NT2/D1 (cell line): Measurements from ENCODE around the gene FAM171A1.
"Not testable (repeated sequence)": the region's sequence is repeated elsewhere in the genome, so short reads cannot be mapped to it uniquely, and the experiment has no call there.

Experiments used
- DNase-seq: peaks from one replicate; pipeline ENCODE4 v3.0.0-alpha.2; 2011; ENCODE audit warnings: low read depth, low spot score
- H3K27me3 ChIP-seq: 2 replicates; pipeline ENCODE4 v1.6.0; 2011; ENCODE audit warnings: mild to moderate bottlenecking; ENCODE audit not compliant: insufficient read length, insufficient read depth
- H3K36me3 ChIP-seq: 2 replicates; pipeline ENCODE4 v1.6.1; 2011; ENCODE audit warnings: mild to moderate bottlenecking, low read length, mixed read lengths; ENCODE audit not compliant: insufficient read depth, insufficient read length
- H3K4me1 ChIP-seq: 2 replicates; pipeline ENCODE4 v1.5.1; 2011; ENCODE audit not compliant: insufficient read depth, insufficient read length
- H3K4me3 ChIP-seq: 2 replicates; pipeline ENCODE4 v1.5.1; 2011; ENCODE audit warnings: low read depth; ENCODE audit not compliant: insufficient read length
- H3K9ac ChIP-seq: 2 replicates; pipeline ENCODE4 v1.6.0; 2011; ENCODE audit warnings: low read depth; ENCODE audit not compliant: insufficient read length
- H3K9me3 ChIP-seq: 2 replicates; pipeline ENCODE4 v1.5.1; 2011; ENCODE audit warnings: mild to moderate bottlenecking, low read length; ENCODE audit not compliant: insufficient read depth
- SUZ12 ChIP-seq: IDR thresholded peaks from 2 replicates; pipeline ENCODE4 v1.6.1; 2011; ENCODE audit not compliant: insufficient read length, insufficient read depth; ENCODE audit errors: extremely low read depth
- YY1 ChIP-seq: IDR thresholded peaks from 2 replicates; pipeline ENCODE4 v1.6.1; 2011; ENCODE audit not compliant: insufficient read length, insufficient read depth
- ZNF274 ChIP-seq: IDR thresholded peaks from 2 replicates; pipeline ENCODE4 v1.6.1; 2011; ENCODE audit warnings: mild to moderate bottlenecking, low read depth, low read length

FAM171A1 gene

GRCh38 chr10:15214237-15214636 is 156.9 kb downstream of the FAM171A1 start:
- DNase-seq, result no peak
- H3K4me1 ChIP-seq, result no peaks in the 10 kb centered on the region
- H3K27me3 ChIP-seq, result no peaks in the 10 kb centered on the region
- no peaks in the 10 kb centered on the region for H3K9me3 ChIP-seq
- peaks cover 50% of the 10 kb centered on the region for H3K36me3 ChIP-seq
- H3K4me3 ChIP-seq, result no peak overlapping the region
- no peak for TF ChIP-seq SUZ12
- no peak for TF ChIP-seq YY1
- TF ChIP-seq ZNF274, result no peak
- no peak overlapping the region for H3K9ac ChIP-seq

GRCh38 chr10:15213461-15213861 is 157.6 kb downstream of the FAM171A1 start:
- Histone ChIP-seq H3K36me3 (peaks cover 50% of the 10 kb centered on the region), H3K4me1 (no peaks in the 10 kb centered on the region), H3K4me3 (no peak overlapping the region), H3K9ac (no peak overlapping the region), H3K9me3 (no peaks in the 10 kb centered on the region), H3K27me3 (no peaks in the 10 kb centered on the region)
- TF ChIP-seq SUZ12 (no peak), YY1 (no peak), ZNF274 (no peak)
- no peak for DNase-seq

- H3K4me1 ChIP-seq, result no peaks in the 10 kb centered on the region
- no peak overlapping the region for H3K4me3 ChIP-seq
- H3K36me3 ChIP-seq, result peaks cover 59% of the 10 kb centered on the region
- no peaks in the 10 kb centered on the region for H3K27me3 ChIP-seq
- H3K9ac ChIP-seq, result no peak overlapping the region
- H3K9me3 ChIP-seq, result no peaks in the 10 kb centered on the region
- no peak for TF ChIP-seq YY1
- no peak for TF ChIP-seq ZNF274
- no peak for TF ChIP-seq SUZ12
- DNase-seq, result no peak
These were observed 159.6 kb downstream of the FAM171A1 start for GRCh38 chr10:15211464-15211979.

- no peaks in the 10 kb centered on the region for H3K4me1 ChIP-seq
- TF ChIP-seq YY1 (no peak), SUZ12 (no peak), ZNF274 (no peak)
These were observed 160.6 kb downstream of the FAM171A1 start for GRCh38 chr10:15210521-15210920.

GRCh38 chr10:15209827-15210509 is 161.1 kb downstream of the FAM171A1 start:
- DNase-seq, result peak; percentile 56
- H3K27me3 ChIP-seq, result no peaks in the 10 kb centered on the region
- no peaks in the 10 kb centered on the region for H3K9me3 ChIP-seq
- no peak overlapping the region for H3K4me3 ChIP-seq
- no peaks in the 10 kb centered on the region for H3K4me1 ChIP-seq
- no peak for TF ChIP-seq ZNF274
- no peak for TF ChIP-seq SUZ12
- TF ChIP-seq YY1, result no peak
- H3K9ac ChIP-seq, result no peak overlapping the region
- peaks cover 61% of the 10 kb centered on the region for H3K36me3 ChIP-seq

More at GRCh38 chr10:15210521-15210920, 160.6 kb downstream of the FAM171A1 start:
- no peak for DNase-seq
- Histone ChIP-seq H3K36me3 (peaks cover 61% of the 10 kb centered on the region), H3K9me3 (no peaks in the 10 kb centered on the region), H3K9ac (no peak overlapping the region), H3K4me3 (no peak overlapping the region), H3K27me3 (no peaks in the 10 kb centered on the region)

- TF ChIP-seq ZNF274 (no peak), SUZ12 (no peak), YY1 (no peak)
- DNase-seq, result no peak
- no peak overlapping the region for H3K9ac ChIP-seq
- H3K4me1 ChIP-seq, result no peaks in the 10 kb centered on the region
- no peak overlapping the region for H3K4me3 ChIP-seq
- no peaks in the 10 kb centered on the region for H3K9me3 ChIP-seq
- no peaks in the 10 kb centered on the region for H3K27me3 ChIP-seq
- peaks cover 44% of the 10 kb centered on the region for H3K36me3 ChIP-seq
These were observed 162.9 kb downstream of the FAM171A1 start for GRCh38 chr10:15208221-15208620.

- H3K4me1 ChIP-seq, H3K4me3 ChIP-seq, DNase-seq, H3K9ac ChIP-seq, H3K27me3 ChIP-seq, H3K9me3 ChIP-seq: not testable (repeated sequence)
- peaks cover 36% of the 10 kb centered on the region for H3K36me3 ChIP-seq
These were observed 163.7 kb downstream of the FAM171A1 start for GRCh38 chr10:15207410-15207809.
